ENCODE measurements around the gene TCAP. TPM values are rescaled to one million over a fixed set of nuclear protein-coding genes. Genes with fewer than 3 reads are reported as not detected.

Gene TCAP, protein sequence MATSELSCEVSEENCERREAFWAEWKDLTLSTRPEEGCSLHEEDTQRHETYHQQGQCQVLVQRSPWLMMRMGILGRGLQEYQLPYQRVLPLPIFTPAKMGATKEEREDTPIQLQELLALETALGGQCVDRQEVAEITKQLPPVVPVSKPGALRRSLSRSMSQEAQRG
- total RNA-seq (2014; rRNA removed; shearing (Covaris generic)) (0.43 TPM in 1 of 2 replicates, not detected in the other), polyA plus RNA-seq (2016; fragmentation: Nextera tagmentation; extraction: Ambion mirVana) (not detected in 2 replicates)

DNA sequence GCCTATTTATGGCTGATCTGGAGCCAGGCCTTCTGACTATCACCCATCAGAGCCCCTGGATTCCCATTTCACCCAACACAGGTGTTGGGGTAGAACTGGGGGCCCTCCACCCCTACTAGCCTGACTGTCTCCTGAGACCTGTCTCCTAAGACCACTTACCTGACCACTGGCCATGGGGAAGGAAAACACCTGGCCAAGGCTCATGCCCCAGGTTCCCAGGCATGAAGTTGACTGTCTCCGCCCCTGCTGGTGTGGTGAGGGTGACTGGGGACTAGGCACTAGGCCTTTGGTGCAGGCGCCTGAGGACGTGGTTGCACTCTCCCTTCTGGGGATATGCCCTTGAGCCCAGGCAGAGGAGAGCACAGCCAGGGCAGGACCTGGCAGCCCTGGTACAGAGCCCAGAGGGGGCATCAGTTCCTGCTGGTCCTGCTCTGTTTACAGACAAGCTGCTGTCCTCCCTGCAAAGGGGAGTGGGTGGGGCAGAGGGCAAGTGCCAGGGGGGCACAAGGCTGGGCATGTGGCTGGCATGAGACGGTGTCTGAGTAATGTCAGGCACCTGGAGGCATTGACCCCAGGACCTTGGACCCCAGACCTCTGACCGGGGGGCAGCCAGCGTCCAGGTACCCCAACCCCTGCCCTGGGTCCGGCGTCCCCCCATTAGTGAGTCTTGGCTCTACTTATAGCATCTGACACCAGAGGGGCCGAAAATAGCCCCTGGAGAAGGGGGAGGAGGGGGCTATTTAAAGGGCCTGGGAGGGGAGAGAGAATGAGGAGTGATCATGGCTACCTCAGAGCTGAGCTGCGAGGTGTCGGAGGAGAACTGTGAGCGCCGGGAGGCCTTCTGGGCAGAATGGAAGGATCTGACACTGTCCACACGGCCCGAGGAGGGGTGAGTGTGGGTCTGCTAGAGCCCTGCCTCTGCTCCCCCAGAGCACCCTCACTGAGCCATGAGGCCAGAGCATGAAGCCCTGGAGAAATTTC, at the start of gene TCAP:
Gene TCAP, plus strand, starts transcription at position 769 of the 981 bp plus-strand sequence. Its CDS starts 11 bp downstream, at position 780.
- WGBS, 2 experiments (ENCODE audit: low coverage in 1 of 2, low lambda C conversion rate in 2 of 2, missing lambda C conversion rate in 2 of 2): 53 to 60% methylated on average over 13 to 15 of the region's 15 CpGs
- Histone ChIP-seq H3K9me3 (ENCODE audit: low read depth) (no peaks in the 10 kb centered on the region), H3K9me2 (ENCODE audit: insufficient read depth) (no peaks in the 10 kb centered on the region), H3K27ac (no peak within 1 kb of the TSS), H3K4me2 (ENCODE audit: unreplicated experiment) (no peak within 1 kb of the TSS), H3K9ac (no peak within 1 kb of the TSS), H2AFZ (no peak within 1 kb of the TSS), H3K36me3 (ENCODE audit: low read depth) (no peaks in the 10 kb centered on the region), H3K27me3 (replicated peaks; ENCODE audit: insufficient read depth) (peaks cover 27% of the 10 kb centered on the region; the same call in 1 of the 2 replicates), H3K79me2 (ENCODE audit: insufficient read depth) (no peaks in the 10 kb centered on the region), H3K4me3 (no peak within 1 kb of the TSS), H3K4me1 (ENCODE audit: insufficient read depth) (no peaks in the 10 kb centered on the region), H4K20me1 (ENCODE audit: insufficient read depth) (no peaks in the 10 kb centered on the region), H3F3A (ENCODE audit: insufficient read depth) (no peaks in the 10 kb centered on the region)
- in situ Hi-C loops (cut with MboI): no loop called here
- DNase-seq: no peak
- TF ChIP-seq EZH2phosphoT487 (IDR thresholded peaks at IDR 0.05; ENCODE audit: insufficient read depth, low read depth): no peak
- TF ChIP-seq EZH2 (IDR thresholded peaks at IDR 0.05; ENCODE audit: insufficient read depth, poor library complexity, severe bottlenecking): no peak

DNA sequence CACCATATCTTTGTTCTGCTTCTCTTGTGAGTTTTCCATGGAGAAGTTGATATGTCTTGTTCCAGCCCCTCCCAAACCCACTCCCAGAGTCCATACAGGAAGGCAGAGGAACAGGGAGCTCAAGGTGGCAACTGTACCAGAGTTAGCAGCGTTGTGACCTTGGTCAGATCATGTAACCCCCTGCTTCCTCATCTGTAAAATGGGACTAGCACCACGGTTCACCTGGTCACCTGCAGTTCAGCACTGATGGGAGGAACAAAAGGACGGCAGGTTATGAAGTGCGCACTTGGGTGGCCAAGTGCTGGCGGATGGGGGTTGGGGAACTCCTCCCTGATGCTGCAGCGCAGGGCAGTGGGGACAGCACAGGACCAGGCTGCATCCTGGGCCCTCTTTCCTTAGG, 49.7 kb upstream of the TCAP start:
- no peaks in the 10 kb centered on the region for H4K20me1 ChIP-seq (ENCODE audit: insufficient read depth)
- no peaks in the 10 kb centered on the region for H3K79me2 ChIP-seq (ENCODE audit: insufficient read depth)
- no peak for DNase-seq
- in situ Hi-C loops (cut with MboI): no loop called here
- H3K36me3 ChIP-seq (ENCODE audit: low read depth): no peaks in the 10 kb centered on the region
- H3K4me2 ChIP-seq (ENCODE audit: unreplicated experiment): no peak overlapping the region
- WGBS, 2 experiments (ENCODE audit: low coverage in 1 of 2, low lambda C conversion rate in 2 of 2, missing lambda C conversion rate in 2 of 2): 88 to 89% methylated on average over 6 of the region's 6 CpGs
- no peak overlapping the region for H2AFZ ChIP-seq
- no peak for TF ChIP-seq EZH2phosphoT487 (IDR thresholded peaks at IDR 0.05; ENCODE audit: insufficient read depth, low read depth)
- TF ChIP-seq EZH2 (IDR thresholded peaks at IDR 0.05; ENCODE audit: insufficient read depth, poor library complexity, severe bottlenecking): no peak
- no peaks in the 10 kb centered on the region for H3F3A ChIP-seq (ENCODE audit: insufficient read depth)
- H3K27me3 ChIP-seq (replicated peaks; ENCODE audit: insufficient read depth): no peaks in the 10 kb centered on the region; the same call in 1 of the 2 replicates
- H3K9ac ChIP-seq: no peak overlapping the region
- no peaks in the 10 kb centered on the region for H3K4me1 ChIP-seq (ENCODE audit: insufficient read depth)
- no peaks in the 10 kb centered on the region for H3K9me2 ChIP-seq (ENCODE audit: insufficient read depth)
- H3K9me3 ChIP-seq (ENCODE audit: low read depth): no peaks in the 10 kb centered on the region
- H3K4me3 ChIP-seq: no peak overlapping the region
- no peak overlapping the region for H3K27ac ChIP-seq

DNA sequence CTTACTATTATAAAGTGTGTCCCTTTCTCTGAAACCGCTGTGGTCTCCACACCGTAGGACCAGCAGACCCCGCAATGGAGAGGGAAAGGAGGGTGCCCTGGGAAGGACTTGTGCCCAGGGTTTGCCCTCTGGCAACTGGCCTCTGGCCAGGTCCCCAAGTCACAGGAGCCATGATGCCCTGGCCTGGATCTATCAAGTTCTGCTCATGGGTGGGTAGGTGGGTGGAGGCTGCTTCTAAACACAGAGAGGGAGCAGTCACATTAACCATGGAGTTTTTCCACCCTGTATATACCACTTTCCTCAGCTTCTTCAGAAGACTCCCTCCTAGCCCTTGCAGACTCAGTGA, 48.1 kb upstream of the TCAP start:
- Histone ChIP-seq H3K27me3 (replicated peaks; ENCODE audit: insufficient read depth) (no peaks in the 10 kb centered on the region; the same call in 1 of the 2 replicates), H3K9me2 (ENCODE audit: insufficient read depth) (no peaks in the 10 kb centered on the region), H3K27ac (no peak overlapping the region), H2AFZ (no peak overlapping the region), H3K4me1 (ENCODE audit: insufficient read depth) (no peaks in the 10 kb centered on the region), H3K4me2 (ENCODE audit: unreplicated experiment) (peak overlapping the region; percentile 53), H3K36me3 (ENCODE audit: low read depth) (no peaks in the 10 kb centered on the region), H3K4me3 (no peak overlapping the region), H3K9ac (no peak overlapping the region), H3K9me3 (ENCODE audit: low read depth) (no peaks in the 10 kb centered on the region), H4K20me1 (ENCODE audit: insufficient read depth) (no peaks in the 10 kb centered on the region), H3K79me2 (ENCODE audit: insufficient read depth) (no peaks in the 10 kb centered on the region), H3F3A (ENCODE audit: insufficient read depth) (peaks cover under 1% of the 10 kb centered on the region; the same call in 1 of the 2 replicates)
- no peak for TF ChIP-seq EZH2phosphoT487 (IDR thresholded peaks at IDR 0.05; ENCODE audit: insufficient read depth, low read depth)
- TF ChIP-seq EZH2 (IDR thresholded peaks at IDR 0.05; ENCODE audit: insufficient read depth, poor library complexity, severe bottlenecking): no peak
- no peak for DNase-seq
- whole genome bisulfite sequencing, 2 experiments (ENCODE audit: low coverage in 1 of 2, low lambda C conversion rate in 2 of 2, missing lambda C conversion rate in 2 of 2): 98 to 100% methylated on average over 3 of the region's 3 CpGs
- in situ Hi-C loops (cut with MboI): no loop called here

DNA sequence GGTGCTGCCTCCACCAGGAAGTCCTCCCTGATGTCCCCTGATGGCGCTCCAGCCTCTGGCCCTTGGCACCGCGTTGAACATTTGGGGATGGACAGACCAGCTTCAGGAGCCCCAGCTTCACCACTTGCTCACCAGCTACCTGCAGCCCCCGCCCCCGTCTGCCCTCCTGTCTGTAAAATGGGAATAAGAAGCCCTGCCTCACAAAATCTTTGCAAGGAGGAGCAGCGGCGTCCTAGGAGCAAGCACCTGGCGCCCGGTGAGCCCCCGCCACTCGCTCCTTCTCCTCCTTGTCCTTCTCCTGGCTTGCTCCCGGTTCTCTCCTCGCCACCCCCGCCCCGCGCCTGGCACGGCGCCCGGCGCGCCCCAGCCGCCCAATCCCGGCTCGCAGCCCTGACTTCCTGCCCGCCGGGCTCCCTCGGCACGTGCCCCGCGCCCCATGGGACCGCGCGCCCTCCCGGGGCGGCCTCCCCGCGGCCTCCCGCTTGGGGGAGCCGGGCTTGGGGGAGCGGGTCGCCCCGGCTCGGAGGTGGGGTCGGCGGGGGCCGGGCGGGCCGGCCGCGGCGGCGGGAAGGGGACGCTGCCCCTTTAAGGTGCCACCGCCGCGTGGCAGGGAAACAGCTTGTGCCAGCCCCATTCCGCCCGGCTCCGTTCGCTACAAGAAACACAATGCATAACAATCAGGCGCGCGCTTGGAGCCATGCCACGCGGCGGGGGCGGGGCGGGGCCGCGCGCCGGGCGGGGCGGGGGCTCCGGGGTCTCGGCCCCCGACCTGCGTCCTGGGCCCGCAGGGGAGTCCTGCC, 47.5 kb upstream of the TCAP start:
- no peak for TF ChIP-seq EZH2 (IDR thresholded peaks at IDR 0.05; ENCODE audit: insufficient read depth, poor library complexity, severe bottlenecking)
- TF ChIP-seq EZH2phosphoT487 (IDR thresholded peaks at IDR 0.05; ENCODE audit: insufficient read depth, low read depth): no peak
- Histone ChIP-seq H3F3A (ENCODE audit: insufficient read depth) (peaks cover 7% of the 10 kb centered on the region; the same call in 1 of the 2 replicates), H3K9ac (peak overlapping the region; percentile 85), H2AFZ (peak overlapping the region; percentile 97), H4K20me1 (ENCODE audit: insufficient read depth) (no peaks in the 10 kb centered on the region), H3K4me2 (ENCODE audit: unreplicated experiment) (peak overlapping the region; percentile 98), H3K27ac (no peak overlapping the region), H3K4me1 (ENCODE audit: insufficient read depth) (no peaks in the 10 kb centered on the region), H3K9me3 (ENCODE audit: low read depth) (no peaks in the 10 kb centered on the region), H3K4me3 (peak overlapping the region; percentile 95), H3K36me3 (ENCODE audit: low read depth) (no peaks in the 10 kb centered on the region), H3K79me2 (ENCODE audit: insufficient read depth) (no peaks in the 10 kb centered on the region), H3K9me2 (ENCODE audit: insufficient read depth) (no peaks in the 10 kb centered on the region), H3K27me3 (replicated peaks; ENCODE audit: insufficient read depth) (no peaks in the 10 kb centered on the region; the same call in 1 of the 2 replicates)
- 4 to 9% methylated on average over 29 to 59 of the region's 79 CpGs for WGBS, 2 experiments (ENCODE audit: low coverage in 1 of 2, low lambda C conversion rate in 2 of 2, missing lambda C conversion rate in 2 of 2)
- in situ Hi-C loops (cut with MboI): no loop called here
- DNase-seq: peak; percentile 83

Data from GM23248 (cell line).